ENCODE data around the gene MTAP.

MTAP gene

GRCh38 chr9:21985964-21986667, 183.7 kb downstream of the MTAP start:
- TF ChIP-seq CTCF (IDR thresholded peaks at IDR 0.05; ENCODE audit: control extremely low read depth, extremely low read depth, low read depth, missing control alignments): no peak
- no peak for DNase-seq (ENCODE audit: extremely low spot score)
- ChIA-PET CTCF (interaction anchor here (0.9 to 2.9 kb wide), 8 partner anchors 9 to 174 kb away, joined by 3 to 26 read pairs (median 4); partner anchors contain the start of genes CDKN2A, CDKN2B and CDKN2B-AS1), POLR2A (no interaction called here)

Data from GM10248 (cell line).